ENCODE measurements around the gene VAPA. TPM values are rescaled to one million over a fixed set of nuclear protein-coding genes. Genes with fewer than 3 reads are reported as not detected.

The VAPA gene
- total and polyA plus RNA-seq, 7 donors = 181 to 336 (median 263) TPM

GRCh38 chr18:9947248-9947647 lies 33.4 kb downstream of the VAPA start:
- TF ChIP-seq POLR2A (IDR thresholded peaks at IDR 0.05) = no peak
- TF ChIP-seq POLR2AphosphoS5 (IDR thresholded peaks at IDR 0.05) = peak in 1 of 4 donors; percentile 5
- H3K36me3 ChIP-seq = peaks cover 6 to 76% (median 8%) of the 10 kb centered on the region in 4 donors
- 32 to 63% methylated on average over 1 of the region's 1 CpG for WGBS, 2 donors

DNA sequence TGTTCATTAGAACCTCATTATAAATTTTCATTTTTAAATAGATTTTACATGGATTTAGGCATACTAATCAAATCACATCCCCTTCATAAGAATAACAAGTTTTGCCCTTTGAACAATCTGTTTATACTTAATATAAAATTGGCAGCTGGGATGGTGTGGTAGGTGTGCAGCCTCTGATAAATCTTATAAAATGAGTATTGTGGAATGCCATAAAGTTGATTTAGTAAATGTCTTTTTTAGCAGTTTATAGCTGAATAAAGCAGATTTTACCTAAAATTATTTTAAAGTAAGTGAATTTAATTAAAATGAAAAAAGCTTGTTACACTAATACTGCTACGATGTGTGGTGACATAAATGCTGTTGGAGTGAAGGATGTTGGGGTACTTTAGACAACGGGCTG lies 35.5 kb downstream of the VAPA start:
- peaks cover 6 to 88% (median 13%) of the 10 kb centered on the region in 4 donors for H3K36me3 ChIP-seq
- no peak for DNase-seq

More at GRCh38 chr18:9947248-9947647, 33.4 kb downstream of the VAPA start:
- H3K27ac ChIP-seq = no peak overlapping the region
- H3K4me1 ChIP-seq = peaks cover 0 to 20% (median 10%) of the 10 kb centered on the region in 4 donors
- H3K4me3 ChIP-seq = no peak overlapping the region
- no peaks in the 10 kb centered on the region for H3K9me3 ChIP-seq
- intact Hi-C loops (cut with DNase I) = loop anchor here (5.0 kb wide), 1 partner anchor 260 kb away; no protein-coding TSS in a partner anchor
- no peaks in the 10 kb centered on the region for H3K27me3 ChIP-seq
- no peak for DNase-seq

DNA sequence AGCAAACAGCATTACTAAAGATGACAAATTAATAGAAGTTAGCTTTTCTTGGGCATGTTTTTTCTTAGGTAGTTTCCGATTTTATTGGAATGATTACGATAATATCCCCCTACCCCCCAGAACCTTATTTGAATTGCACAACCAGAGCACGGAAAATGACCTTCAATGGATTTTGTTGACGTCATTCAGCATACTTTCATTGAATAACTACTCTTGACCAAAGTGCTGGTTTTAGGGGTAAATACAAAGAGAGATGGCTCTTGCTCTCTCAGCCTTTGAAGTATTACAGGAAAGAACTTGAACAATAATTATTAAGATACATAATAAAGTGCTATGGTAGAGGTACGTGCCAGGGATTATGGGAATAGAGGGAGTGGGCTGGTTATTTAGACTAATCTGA lies 36.0 kb downstream of the VAPA start:
- no peak overlapping the region for H3K4me3 ChIP-seq
- DNase-seq = no peak
- H3K27ac ChIP-seq = peak overlapping the region in 1 of 4 donors; percentile 9
- TF ChIP-seq CTCF (IDR thresholded peaks at IDR 0.05) (no peak), POLR2AphosphoS5 (IDR thresholded peaks at IDR 0.05) (no peak), EP300 (IDR thresholded peaks at IDR 0.05) (no peak), POLR2A (IDR thresholded peaks at IDR 0.05) (no peak)
- 88 to 95% methylated on average over 5 of the region's 5 CpGs for WGBS, 2 donors
- no peaks in the 10 kb centered on the region for H3K27me3 ChIP-seq
- intact Hi-C loops (cut with DNase I) = loop anchor here (5.0 kb wide), 3 partner anchors 148 to 263 kb away; partner anchors contain the start of gene RAB31
- peaks cover 0 to 30% (median 14%) of the 10 kb centered on the region in 4 donors for H3K4me1 ChIP-seq
- H3K9me3 ChIP-seq = no peaks in the 10 kb centered on the region
- H3K36me3 ChIP-seq = peaks cover 6 to 88% (median 14%) of the 10 kb centered on the region in 4 donors

More for the DNA sequence above, 35.5 kb downstream of the VAPA start:
- H3K4me3 ChIP-seq = no peak overlapping the region
- H3K27me3 ChIP-seq = no peaks in the 10 kb centered on the region
- intact Hi-C loops (cut with DNase I) = loop anchor here (5.0 kb wide), 1 partner anchor 262 kb away; no protein-coding TSS in a partner anchor
- H3K9me3 ChIP-seq = no peaks in the 10 kb centered on the region
- WGBS, 2 donors = 95 to 97% methylated on average over 2 of the region's 2 CpGs
- H3K4me1 ChIP-seq = peaks cover 0 to 30% (median 14%) of the 10 kb centered on the region in 4 donors
- H3K27ac ChIP-seq = no peak overlapping the region
- TF ChIP-seq CTCF (IDR thresholded peaks at IDR 0.05) = no peak

DNA sequence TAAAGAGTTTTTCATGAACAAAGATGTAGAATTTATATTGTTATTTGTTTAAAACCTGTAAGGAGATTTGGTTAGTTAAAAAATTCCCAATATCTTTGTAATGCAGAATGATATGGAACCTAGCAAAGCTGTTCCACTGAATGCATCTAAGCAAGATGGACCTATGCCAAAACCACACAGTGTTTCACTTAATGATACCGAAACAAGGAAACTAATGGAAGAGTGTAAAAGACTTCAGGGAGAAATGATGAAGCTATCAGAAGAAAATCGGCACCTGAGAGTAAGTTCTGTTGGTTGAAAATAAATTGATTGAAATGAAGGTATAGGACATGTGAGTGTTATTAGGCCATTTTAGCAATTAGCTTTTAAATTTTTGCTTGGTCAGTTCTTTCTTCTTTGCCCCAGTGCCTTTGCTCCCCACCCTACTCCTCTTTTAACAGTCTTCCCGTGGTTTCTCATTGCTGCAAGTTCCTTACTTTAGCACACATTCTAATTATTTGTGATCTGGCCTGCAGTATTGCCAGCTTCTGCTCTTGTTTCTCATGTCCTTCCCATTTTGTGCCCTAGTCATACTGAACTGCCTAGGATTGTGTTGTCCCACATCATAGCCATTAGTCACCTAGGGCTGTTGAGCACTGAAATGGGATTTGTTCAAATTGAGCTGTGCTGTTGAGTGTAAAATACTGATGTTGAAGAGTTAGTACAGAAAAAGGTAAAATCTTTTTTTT lies 36.6 kb downstream of the VAPA start:
- Histone ChIP-seq H3K27ac (peak overlapping the region in 2 of 4 donors; percentile 4 to 9), H3K27me3 (no peaks in the 10 kb centered on the region), H3K9me3 (no peaks in the 10 kb centered on the region), H3K4me1 (peaks cover 0 to 31% (median 14%) of the 10 kb centered on the region in 4 donors), H3K36me3 (peaks cover 6 to 89% (median 15%) of the 10 kb centered on the region in 4 donors), H3K4me3 (no peak overlapping the region)
- intact Hi-C loops (cut with DNase I) = loop anchor here (5.0 kb wide), 2 partner anchors 148 to 243 kb away; partner anchors contain the start of gene RAB31
- TF ChIP-seq EP300 (IDR thresholded peaks at IDR 0.05) (no peak), CTCF (IDR thresholded peaks at IDR 0.05) (no peak), POLR2A (IDR thresholded peaks at IDR 0.05) (no peak), POLR2AphosphoS5 (IDR thresholded peaks at IDR 0.05) (no peak)
- WGBS, 2 donors = 74 to 77% methylated on average over 3 of the region's 3 CpGs
- DNase-seq = no peak

Data from sigmoid colon (tissue), 7 donors.